Measurements from ENCODE around the gene KRTAP4-11.
"Not testable (repeated sequence)": the region's sequence is repeated elsewhere in the genome, so short reads cannot be mapped to it uniquely, and the experiment has no call there.

The KRTAP4-11 gene

DNA sequence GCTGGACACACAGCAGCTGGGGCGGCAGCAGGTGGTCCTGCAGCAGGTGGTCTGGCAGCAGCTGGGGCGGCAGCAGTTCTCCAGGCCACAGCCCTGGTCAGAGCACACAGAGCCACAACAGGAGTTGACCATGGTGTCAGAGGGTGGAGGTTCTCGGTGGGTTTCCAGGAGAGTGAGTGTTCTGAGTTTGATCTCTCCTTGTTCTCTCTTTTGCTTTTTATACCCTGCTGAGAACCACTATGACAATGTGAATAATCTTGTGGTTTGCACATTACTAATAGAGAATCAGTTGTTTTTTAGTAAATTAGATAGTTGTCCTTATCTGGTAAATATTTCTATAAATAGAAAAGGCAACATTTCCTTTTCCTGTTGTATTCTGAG, 5.8 kb upstream of the KRTAP4-11 start, which contains the start of gene KRTAP4-12:
TSS of gene KRTAP4-12 (minus strand) at position 192 of the 381 bp plus-strand sequence. CDS start at position 132, 60 bp downstream.
- not testable (repeated sequence) for DNase-seq (ENCODE audit: low spot score)

DNA sequence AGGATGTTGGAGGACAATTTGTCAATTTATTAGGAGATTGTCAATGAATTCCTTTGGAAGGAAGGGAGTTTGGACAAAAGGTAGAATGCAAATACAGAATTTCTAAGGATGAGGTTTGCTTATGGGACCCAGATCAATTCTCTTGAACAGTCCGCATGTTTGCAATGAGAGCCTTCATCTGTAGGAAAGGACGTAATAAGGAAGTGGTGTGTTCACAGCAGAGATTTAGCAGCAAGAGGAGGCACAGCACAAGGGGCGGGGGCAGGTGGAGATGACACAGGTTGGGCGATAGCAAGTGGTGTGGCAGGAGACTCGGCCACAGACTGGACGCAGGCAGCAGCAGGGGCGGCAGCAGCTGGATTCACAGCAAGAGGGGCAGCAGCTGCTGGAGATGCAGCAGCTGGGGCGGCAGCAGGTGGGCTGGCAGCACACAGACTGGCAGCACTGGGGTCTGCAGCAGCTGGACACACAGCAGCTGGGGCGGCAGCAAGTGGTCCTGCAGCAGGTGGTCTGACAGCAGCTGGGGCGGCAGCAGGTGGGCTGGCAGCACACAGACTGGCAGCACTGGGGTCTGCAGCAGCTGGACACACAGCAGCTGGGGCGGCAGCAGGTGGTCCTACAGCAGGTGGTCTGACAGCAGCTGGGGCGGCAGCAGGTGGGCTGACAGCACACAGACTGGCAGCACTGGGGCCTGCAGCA, 5.3 kb upstream of the KRTAP4-11 start:
- DNase-seq (ENCODE audit: low spot score): not testable (repeated sequence)

DNA sequence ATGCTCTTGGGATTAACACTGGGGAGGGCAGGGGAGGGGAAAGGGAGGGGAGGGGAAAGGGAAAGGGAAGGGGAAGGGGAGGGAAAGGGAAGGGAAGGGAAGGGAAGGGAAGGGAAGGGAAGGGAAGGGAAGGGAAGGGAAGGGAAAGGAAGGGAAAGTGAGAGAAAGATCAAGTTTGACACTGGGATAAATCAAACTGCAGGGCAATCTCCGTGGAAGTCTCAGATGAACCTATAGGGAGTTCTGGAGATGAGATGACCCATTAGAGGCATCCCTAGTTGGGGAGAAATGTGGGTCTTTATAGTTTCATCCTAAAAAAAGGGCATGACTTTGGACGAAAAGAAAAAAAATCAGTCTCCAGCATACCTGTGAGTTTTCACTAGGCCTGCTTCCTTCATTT, 3.6 kb upstream of the KRTAP4-11 start:
- no peak for DNase-seq (ENCODE audit: low spot score)

DNA sequence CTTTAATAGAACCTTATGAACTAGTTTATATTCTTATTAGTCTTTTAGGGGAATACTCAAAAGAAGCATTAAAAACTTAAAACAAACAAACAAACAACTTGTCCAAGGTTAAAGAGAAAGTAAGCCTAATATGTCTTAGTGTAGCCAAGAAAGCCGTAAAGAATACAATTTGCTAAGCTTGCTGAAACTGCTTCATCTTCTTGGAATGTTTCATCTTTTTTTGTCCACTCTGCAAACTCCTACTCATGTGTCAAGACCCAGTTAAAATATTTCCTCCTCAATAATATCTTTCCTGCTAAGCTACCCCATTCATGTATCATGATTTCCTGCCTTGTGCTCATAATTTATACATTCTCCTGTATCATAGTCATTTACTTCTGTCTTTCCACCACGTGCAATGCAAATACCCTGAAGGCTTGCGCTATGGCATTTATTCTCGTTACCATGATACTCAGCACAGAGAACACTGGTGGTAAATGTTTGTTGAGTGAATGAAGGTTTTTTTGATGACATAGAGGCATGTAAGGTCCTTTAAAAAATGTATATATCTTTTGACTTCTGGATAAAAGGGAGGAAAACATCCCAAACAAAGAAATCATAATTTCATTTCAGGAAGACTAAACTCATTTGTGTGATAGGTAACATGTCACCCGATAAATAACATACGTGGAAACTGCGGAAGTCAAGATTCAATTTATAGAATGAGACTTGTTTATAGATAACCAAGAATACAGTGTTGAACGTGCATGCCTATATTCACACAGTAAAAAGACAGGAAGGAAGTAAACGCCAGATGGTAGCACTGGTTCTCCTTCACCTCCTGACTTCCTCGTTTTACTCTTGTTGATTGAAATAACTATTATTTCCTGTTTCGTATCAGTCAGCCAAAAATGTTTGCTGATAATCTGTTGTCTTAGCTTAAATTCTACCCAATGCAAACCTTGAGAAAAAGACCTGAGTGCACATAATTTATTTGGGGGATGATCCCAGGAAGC, 1.8 kb upstream of the KRTAP4-11 start:
- not testable (repeated sequence) for DNase-seq (ENCODE audit: low spot score)

DNA sequence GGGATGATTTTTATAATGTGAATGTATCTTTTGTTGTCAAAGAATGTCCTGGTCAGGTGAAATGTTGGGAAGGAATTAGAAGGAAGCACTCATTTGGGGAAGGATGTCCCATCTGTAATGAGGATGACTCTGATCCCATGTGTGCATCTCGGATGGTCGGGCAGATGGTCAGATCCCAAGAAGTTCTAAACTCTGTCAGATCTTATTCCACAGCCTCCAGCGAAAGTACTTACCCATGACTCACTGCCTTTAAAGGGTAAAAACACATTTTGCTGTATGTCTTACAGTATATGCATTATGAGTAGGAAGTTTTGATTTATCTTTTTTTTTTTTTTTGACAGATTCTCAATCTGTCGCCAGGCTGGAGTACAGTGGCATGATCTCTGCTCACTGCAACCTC, 548 bp upstream of the KRTAP4-11 start:
- DNase-seq (ENCODE audit: low spot score): no peak

DNA sequence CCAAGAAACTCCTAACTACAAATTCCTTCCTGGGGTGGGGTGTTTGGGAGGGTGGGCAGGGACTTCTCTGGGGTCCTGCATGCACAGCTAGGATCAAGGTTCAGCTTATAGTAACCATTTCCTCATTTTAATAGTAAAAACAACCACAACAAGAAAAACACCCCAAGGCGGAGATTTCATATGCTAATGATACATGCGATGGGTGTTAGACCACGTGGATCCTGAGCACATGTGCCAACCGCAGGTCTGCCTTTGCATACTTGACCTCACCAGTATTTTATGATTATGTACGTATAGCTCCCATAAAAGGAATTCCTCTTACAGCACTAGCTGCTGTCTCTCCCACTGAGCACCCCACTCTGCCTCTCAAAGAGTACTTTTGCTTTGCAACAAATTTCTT, 1.9 kb downstream of the KRTAP4-11 start:
- DNase-seq (ENCODE audit: low spot score): no peak

DNA sequence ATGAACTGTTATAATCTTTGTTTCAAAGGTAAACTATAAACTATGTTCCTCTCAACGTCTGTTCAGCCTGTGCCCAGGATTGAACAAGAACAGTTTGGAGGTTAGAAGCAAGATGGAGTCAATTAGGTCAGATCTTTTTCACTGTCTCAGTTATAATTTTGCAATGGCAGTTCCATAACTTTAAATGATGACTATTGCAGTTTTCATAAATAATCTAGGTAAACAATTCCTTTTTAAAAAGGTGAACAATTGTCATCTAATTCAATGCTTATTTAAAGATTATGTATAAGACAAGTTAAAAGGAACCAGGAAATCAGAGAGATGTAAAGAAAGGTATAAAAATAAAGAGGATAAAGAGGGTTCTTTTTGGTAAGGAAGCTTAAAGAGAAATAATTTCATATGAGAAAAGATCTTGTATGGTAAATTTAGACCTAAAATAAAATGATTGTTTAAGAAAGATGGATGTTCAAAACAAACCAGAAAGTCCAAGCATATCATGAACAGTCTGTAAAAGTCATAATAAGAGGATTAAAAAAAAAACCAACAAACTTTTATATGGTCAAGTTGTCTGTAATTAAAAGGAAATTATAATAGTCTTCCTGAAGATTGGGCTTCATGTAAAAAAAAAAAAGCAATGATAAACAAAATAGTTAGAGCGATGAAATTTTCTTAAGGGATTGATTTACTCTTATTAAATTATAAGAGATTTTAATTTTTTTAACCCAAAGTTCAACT, 6.9 kb downstream of the KRTAP4-11 start:
- no peak for DNase-seq (ENCODE audit: low spot score)

DNA sequence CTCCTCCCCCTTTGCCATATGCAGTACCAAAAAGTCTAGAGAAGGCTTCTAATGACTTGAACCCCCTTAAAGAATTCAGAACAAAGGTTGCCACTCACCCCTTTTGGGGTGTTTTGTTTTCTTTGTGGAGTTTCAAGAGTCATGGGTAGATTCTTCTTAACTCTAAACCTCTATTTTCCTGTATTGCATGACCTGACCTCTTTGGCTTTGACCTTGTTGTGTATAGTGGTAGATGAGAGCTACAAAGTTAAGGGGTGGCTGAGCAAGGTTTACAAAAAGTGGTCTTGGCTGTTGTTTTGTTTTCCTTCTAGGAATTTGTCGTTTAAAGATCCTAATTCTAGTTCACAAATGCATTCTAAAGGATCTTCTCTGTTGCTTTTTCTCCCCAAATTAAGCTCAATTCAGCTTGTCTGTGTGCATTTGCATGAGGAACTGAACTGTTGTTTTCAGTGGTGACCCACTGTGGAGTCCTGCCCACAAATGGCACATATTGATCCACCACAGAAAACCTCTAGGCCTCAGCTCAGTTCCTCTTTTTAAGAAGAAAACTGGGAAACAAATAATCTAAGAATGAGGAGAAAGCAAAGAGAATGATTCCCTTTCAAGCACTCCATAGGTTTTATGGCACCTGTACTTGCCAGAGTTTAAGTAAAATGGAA, 9.3 kb downstream of the KRTAP4-11 start:
- not testable (repeated sequence) for DNase-seq (ENCODE audit: low spot score)

DNA sequence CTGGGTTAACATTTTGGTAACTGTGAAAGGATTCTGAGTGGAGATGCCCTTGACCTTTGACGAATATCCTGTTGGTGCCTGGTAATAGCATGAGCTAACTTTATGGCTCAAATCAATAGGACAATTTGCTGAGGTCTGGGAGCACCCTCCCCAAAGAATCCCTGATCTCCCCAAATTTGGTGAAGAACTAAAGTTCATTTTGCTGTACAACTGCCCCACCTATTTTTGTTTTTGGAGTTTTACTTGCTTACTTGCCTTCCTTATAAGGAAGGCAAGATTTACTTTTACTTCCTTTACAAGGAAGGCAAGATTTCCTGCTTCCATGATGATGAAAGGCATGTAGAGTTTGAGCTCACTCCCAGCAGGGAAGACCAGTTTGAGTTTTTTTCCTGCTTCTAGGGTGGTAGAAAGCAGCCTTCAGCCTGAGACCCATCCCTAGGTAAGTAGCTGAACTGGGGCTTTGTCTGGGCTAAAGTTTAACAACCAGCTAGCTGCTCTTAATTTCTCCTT, 10.2 kb downstream of the KRTAP4-11 start:
- DNase-seq (ENCODE audit: low spot score): no peak

DNA sequence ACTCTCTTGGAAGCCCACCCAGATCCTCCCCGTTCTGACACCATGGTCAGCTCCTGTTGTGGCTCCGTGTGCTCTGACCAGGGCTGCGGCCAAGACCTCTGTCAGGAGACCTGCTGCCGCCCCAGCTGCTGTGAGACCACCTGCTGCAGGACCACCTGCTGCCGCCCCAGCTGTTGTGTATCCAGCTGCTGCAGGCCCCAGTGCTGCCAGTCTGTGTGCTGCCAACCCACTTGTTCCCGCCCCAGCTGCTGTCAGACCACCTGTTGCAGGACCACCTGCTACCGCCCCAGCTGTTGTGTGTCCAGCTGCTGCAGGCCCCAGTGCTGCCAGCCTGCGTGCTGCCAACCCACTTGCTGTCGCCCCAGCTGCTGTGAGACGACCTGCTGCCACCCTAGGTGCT, 12.8 kb downstream of the KRTAP4-11 start, which contains the start of gene KRTAP4-9:
TSS of gene KRTAP4-9 (plus strand) at position 43 of the 400 bp plus-strand sequence. CDS start at position 43, 0 bp downstream.
- DNase-seq (ENCODE audit: low spot score): not testable (repeated sequence)

DNA sequence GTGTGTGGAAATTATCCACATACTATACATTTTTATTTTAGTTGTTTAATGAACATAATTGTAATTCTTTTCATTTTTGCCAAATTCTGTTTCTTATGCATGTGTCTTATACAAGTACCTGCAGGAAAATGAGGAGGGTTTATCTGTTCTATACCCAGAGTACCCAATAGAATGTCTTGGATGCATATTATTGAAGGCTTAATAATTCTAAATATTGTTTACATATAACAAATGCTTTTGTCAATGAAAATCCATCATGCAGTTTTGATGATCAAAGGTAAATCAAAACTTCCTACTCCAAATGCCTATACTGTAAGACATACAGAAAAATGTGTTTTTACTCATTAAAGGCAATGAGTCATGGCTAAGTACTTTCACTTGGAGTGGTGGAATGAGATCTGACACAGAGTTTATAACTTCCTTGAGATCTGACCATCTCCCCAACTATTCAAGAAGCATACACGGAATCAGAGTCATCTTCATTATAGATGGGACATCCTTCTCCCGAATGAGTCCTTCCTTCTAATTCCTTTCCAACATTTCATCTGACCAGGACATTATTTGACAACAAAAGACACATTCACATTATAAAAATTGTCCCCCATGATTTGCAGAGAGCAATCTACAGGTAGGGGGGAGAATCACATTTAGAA, 13.7 kb downstream of the KRTAP4-11 start:
- DNase-seq (ENCODE audit: low spot score): not testable (repeated sequence)

DNA sequence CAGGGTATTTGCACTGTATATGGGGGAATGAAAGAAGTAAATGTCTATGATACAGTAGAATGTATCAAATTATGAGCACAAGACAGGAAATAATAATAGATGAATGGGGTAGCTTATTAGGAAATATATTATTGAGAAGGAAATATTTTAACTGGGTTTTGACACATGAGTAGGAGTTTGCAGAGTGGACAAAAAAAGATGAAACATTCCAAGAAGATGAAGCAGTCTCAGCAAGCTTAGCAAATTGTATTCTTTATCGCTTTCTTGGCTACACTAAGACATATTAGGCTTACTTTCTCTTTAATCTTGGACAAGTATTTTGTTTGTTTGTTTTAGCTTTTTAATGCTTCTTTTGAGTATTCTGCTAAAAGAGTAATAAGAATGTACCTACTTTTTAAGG, 14.3 kb downstream of the KRTAP4-11 start:
- DNase-seq (ENCODE audit: low spot score): no peak

DNA sequence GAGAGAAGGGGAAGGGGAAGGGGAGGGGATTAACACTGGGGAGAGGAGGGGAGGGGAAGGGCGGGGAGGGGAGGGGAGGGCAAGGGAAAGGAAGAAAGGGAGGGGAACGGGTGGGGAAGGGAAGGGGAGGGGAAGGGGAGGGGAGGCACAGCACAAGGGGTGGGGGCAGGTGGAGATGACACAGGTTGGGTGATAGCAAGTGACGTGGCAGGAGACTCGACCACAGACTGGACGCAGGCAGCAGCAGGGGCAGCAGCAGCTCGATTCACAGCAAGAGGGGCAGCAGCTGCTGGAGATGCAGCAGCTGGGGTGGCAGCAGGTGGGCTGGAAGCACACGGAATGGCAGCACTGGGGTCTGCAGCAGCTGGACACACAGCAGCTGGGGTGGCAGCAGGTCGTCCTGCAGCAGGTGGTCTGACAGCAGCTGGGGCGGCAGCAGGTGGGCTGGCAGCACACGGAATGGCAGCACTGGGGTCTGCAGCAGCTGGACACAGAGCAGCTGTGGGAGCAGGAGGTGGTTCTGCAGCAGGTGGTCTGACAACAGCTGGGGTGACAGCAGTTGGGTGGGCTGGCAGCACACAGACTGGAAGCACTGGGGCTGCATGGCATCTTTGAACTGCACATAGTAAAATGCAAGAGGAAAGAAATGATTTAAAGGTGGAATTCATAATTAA, 16.4 kb downstream of the KRTAP4-11 start, which contains the start of gene KRTAP4-16:
TSS of gene KRTAP4-16 (minus strand) at position 624 of the 674 bp plus-strand sequence. CDS start at position 624, 0 bp downstream.
- DNase-seq (ENCODE audit: low spot score): no peak

DNA sequence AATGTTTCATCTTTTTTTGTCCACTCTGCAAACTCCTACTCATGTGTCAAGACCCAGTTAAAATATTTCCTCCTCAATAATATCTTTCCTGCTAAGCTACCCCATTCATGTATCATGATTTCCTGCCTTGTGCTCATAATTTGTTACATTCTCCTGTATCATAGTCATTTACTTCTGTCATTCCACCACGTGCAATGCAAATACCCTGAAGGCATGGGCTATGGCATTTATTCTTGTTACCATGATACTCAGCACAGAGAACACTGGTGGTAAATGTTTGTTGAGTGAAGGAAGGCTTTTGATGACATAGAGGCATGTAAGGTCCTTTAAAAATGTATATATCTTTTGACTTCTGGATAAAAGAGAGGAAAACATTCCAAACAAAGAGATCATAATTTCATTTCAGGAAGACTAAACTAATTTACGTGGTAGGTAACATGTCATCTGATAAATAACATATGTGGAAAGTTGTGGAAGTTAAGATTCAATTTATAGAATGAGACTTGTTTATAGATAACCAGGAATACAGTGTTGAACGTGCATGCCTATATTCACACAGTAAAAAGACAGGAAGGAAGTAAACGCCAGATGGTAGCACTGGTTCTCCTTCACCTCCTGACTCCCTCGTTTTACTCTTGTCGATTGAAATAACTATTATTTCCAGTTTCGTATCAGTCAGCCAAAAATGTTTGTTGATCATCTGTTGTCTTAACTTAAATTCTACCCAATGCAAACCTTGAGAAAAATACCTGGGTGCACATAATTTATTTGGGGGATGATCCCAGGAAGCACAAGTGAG, 18.3 kb downstream of the KRTAP4-11 start:
- DNase-seq (ENCODE audit: low spot score): not testable (repeated sequence)

DNA sequence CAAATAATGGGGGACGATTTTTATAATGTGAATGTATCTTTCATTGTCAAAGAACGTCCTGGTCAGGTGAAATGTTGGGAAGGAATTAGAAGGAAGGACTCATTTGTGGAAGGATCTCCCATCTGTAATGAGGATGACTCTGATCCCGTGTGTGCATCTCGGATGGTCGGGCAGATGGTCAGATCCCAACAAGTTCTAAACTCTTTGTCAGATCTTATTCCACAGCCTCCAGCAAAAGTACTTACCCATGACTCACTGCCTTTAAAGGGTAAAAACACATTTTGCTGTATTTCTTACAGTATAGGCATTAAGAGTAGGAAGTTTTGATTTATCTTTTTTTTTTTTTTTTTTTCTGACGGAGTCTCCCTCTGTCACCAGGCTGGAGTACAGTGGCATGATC, 19.7 kb downstream of the KRTAP4-11 start:
- no peak for DNase-seq (ENCODE audit: low spot score)

DNA sequence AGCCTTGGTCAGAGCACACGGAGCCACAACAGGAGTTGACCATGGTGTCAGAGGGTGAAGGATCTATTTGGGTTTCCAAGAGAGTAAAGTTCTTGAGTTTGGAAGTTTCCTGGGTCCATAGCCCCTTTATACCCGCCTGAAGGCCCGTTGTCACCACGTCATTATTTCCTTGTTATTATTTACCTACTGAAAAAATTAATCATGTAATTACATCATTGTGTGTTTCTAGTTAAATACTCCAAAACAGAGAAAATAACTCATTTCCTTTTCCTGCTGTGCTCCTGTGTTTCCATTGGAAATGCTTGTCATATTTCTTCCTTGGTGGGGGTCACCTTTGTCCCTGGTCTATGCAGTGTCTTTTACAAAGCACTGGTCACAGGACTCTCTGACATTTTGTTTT, 20.1 kb downstream of the KRTAP4-11 start, which contains the start of gene KRTAP4-8:
TSS of gene KRTAP4-8 (minus strand) at position 101 of the 400 bp plus-strand sequence. CDS start at position 43, 58 bp downstream.
- no peak for DNase-seq (ENCODE audit: low spot score)

DNA sequence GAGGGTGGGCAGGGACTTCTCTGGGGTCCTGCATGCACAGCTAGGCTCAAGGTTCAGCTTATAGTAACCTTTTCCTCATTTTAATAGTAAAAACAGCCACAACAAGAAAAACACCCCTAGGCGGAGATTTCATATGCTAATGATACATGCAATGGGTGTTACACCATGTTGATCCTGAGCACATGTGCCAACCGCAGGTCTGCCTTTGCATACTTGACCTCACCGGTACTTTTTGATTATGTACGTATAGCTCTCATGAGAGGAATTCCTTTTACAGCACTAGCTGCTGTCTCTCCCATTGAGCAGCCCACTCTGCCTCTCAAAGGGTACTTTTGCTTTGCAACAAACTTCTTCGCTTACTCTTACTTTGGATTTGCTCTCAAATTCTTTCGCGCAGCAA, 22.1 kb downstream of the KRTAP4-11 start:
- DNase-seq (ENCODE audit: low spot score): no peak

DNA sequence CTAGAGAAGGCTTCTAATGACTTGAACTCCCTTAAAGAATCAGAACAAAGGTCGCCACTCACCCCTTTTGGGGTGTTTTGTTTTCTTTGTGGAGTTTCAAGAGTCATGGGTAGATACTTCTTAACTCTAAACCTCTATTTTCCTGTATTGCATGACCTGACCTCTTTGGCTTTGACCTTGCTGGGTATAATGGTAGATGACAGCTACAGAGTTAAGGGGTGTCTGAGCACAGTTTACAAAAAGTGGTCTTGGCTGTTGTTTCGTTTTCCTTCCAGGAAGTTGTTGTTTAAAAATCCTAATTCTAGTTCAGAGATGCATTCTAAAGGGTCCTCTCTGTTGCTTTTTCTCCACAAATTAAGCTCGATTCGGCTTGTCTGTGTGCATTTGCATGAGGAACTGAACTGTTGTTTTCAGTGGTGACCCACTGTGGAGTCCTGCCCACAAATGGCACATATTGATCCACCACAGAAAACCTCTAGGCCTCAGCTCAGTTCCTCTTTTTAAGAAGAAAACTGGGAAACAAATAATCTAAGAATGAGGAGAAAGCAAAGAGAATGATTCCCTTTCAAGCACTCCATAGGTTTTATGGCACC, 29.3 kb downstream of the KRTAP4-11 start:
- DNase-seq (ENCODE audit: low spot score): not testable (repeated sequence)

Data from activated CD4-positive, alpha-beta T cell treated with anti-CD3 and anti-CD28 coated beads, Interleukin-2, Interleukin-4, amounts not matched to agents 100 ng/mL and 50 ng/mL, durations not matched to agents 16 hours and 8 hours (primary cell).